Measurements from ENCODE around the gene ARHGAP8.
A peak's percentile ranks its signal among the peaks of the same experiment; 100 is the strongest.
"Not testable (repeated sequence)": the region's sequence is repeated elsewhere in the genome, so short reads cannot be mapped to it uniquely, and the experiment has no call there.

The ARHGAP8 gene

DNA sequence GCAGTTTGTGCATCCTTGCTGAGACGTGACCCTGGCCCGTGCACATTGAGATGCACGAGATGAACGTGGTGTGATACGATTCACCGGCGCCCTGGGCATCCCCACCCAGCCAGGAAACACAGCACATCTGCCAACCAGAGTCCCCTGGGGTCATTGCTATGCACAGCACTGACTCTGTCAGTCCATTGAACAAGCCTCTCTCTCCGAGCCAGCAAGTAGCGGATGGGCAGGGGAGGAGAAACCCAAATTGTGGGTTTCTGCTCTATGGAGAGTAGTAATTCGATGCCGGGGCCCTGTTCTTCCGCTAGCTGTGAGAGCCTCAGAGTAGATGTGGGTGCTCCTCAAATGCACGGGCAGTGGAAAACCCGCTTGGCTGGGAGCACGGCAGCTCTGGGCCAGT lies 85.1 kb downstream of the ARHGAP8 start:
- DNase-seq, result no peak

DNA sequence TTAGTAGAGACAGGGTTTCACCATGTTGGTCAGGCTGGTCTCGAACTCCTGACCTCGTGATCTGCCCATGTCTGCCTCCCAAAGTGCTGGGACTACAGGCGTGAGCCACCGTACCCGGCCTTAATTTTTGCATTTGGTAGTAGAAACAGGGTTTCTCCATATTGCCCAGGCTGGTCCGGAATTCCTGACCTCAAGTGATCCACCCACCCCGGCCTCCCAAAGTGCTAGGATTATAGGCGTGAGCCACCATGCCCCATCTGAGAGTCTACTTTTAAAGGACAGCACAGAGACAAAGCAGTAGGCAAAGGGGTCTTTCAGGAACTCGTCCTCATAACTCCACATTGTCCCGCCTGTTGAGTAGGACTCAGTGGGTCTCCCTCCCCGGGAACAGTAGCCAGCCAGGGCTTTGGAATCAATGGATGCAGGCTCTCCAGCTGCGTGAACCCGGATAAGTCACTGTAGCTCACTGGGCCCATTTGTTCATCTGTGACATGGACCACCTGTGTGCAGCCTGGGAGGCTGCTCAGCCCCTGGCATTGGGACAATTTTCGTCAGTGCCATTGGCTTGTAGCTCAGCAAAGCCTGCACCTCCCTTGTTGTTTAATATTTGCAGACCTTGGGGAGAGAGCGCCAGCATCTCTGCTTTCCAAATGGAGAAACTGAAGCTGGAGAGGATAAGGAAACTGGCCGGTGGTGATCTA lies 86.1 kb downstream of the ARHGAP8 start:
- DNase-seq, result no peak

DNA sequence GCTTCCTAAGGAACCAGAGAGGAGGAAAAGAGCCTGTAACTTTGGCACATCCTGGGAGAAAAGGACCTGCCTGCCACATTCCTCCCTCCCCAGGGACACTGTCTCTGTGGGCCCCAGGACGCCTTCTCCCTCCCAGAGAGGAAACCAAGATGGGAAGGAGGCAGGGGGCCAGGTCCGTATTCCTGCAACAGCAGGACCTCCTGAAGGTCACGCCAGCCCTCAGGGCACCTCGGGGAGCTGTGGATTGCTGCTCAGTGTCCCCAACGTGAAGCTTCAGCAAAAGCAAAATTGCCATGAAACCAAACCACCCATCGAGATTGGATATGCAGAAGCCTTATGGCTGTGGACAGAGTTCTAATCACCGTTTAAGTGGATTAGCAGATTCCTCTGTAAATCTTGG lies 86.7 kb downstream of the ARHGAP8 start:
- DNase-seq, result peak; percentile 82

DNA sequence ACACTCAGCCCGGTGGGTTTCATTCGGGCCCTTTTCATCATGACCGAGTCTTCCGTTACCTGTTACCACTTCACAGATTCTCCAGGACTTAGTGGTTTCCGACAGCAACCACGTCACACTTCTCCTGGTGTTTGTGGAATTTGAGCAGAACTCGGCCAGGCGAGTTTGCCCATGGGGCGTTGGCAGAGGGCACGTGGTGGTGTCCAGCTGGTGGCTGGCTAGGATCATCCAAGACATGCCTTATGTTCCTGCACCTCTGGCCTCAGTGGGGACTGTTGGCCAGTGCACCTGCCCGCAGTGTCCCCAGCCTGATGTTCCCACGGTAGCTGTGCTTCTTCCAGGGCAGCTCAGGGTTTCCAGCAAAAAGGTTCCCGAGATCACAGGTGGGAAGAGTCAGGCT lies 87.3 kb downstream of the ARHGAP8 start:
- no peak for DNase-seq

DNA sequence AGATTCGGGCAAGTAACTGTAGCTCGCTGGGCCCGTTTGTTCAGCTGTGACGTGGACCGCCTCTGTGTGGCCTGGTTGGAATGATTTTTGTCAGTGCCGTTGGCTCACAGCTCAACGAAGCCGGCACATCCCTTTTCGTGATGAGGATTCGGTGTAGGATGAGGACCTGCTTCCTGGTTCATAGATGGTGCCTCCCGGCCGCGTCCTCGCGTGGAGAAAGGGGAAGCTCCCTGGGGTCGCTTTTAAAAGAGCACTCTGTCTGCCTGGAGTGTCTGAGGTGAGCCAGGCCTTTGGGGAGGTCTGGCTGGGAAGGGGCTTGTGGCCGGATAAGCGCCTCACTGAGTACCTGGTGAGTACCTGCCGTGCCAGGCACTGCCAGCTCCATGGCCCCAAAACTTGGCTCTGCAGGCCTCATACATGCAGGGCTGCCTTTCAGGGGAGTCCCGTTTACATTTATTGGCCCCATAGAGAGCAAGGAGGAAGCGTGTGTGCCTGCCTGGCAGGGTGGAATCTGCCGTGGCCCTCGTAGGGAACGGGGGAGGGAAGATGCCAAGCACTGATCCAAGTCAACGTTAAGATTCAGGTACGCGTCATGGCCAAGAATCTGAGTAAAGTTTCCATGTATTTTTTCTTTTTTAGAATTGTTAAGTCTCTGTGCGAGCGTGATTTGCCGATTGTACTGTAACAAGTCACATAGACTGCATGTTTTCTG lies 88.4 kb downstream of the ARHGAP8 start:
- DNase-seq, result no peak

DNA sequence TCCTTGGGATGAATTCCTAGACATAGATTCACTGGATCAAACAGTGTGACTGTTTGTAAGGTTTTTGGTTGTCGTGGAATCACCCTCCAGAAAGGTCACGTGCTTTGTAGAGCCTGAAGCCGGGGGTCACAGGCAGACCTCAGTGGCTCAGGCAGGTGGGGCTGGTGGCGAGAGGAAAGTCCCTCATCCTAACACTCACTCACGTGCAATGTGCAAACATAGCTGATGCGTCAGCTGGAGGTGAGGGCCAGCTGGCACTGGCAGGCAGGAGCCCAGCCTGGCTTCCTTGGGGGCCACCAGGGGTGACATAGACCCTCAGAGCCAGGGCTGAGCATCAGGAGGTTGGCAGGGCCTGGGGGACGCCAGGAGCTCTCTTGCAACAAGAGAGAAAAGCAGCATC lies 90.0 kb downstream of the ARHGAP8 start:
- DNase-seq, result no peak

DNA sequence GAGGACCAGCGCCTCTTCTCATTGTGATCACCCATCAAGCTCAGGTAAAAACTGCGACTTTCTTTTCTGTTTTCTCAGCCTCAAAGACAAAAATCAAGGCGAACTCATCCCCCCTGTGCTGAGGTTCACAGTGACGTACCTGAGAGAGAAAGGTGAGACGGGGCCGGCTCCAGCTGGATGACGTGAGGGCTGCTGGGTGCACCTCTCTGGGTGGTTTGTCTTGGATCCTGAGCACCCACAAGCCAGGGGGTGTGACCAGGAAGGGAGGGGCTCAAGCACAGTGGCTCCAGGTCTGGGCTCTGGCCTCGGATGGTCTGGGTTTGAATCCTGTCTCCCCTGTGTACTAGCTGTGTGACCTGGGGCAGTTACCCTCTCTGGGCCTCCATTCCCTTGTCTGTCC lies 92.8 kb downstream of the ARHGAP8 start:
- DNase-seq, result no peak

DNA sequence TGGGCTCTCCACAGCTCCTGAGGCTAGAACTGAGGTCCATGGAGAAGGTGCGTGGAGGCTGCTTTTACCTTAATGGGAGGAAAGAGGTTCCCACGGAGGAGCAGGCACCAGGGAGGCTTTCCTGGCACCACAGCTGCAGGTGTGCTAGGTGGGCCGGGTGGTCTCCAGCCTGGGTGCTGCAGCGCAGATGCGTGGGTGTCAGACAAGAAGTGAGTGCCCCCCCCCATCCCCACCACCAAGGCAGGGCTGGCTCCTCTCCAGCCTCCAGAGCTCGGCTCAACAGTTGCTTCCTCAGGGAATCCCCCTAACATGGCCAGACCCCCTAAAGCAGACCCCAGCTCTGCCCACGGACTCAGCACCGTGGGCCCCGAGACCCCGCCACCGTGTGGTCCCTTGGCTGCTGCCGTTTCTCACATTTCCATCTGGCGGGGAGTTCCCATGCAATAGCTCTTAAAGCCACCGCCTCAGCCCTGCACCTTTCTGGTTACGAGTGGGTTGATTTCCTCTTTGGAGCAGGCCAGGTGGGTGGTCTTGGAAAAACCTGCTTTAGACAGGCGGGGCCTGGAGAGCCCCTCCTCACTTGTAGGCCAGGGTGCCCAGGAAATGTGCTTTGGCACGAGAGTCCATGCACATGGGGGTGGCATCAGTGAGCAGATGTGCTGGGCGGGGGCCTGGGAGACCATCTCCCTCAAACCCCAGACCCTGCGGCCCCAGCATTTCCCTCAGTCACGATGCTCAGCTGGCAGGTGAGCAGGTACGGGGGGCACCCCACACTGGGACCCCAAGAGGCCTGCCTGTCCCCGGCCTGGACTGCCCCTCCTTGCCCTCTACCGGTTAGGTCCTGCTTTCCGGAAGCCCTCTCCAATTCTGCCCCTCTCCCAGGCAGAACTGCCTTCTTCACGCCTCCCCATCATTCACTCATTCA lies 93.7 kb downstream of the ARHGAP8 start:
- no peak for DNase-seq

DNA sequence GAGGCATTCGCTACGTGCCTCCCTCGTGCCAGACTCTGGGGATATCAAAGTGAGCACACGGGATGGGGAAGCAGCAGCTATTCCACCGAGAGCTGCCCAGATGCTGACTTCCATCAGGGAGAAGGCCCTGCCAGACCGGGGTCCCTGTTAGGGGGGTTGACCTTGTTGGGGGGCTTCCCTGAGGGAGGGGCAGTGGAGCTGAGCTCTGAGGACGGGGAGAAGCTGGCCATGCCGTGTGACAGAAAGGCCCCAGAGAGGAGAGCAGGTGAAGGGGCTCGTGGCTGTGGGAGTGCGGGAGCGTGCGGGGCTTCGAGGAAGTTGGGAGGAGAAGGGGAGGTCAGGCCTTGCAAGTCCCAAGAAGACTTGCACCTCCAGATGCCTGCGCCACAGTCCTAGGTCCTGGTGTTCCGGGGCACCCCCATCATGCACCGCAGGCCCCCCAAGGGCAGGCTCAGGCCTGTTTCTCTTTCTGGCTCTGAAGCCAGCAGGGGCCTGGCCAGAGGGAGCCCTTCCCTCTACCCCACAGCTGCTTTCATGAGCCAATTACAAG lies 94.4 kb downstream of the ARHGAP8 start:
- DNase-seq, result no peak

DNA sequence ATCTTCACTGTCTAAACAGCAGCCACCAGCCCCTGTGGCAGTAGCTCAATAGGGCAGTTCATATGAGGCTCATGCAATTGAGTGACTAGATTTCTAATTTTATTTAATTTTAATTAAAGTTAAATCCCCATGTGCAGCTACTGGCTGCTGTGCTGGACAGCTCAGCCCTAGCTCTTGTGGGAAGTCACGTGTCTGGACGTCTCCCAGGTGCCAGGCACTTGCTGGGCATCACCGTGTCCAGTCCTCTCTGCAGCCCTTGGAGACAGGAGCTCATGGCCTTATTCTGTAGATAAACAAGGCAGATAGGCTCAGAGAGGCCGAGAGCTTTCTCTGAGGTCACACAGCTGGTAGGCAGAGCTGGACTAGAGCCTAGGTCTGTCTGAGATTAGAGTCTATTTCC lies 95.0 kb downstream of the ARHGAP8 start:
- DNase-seq, result no peak

DNA sequence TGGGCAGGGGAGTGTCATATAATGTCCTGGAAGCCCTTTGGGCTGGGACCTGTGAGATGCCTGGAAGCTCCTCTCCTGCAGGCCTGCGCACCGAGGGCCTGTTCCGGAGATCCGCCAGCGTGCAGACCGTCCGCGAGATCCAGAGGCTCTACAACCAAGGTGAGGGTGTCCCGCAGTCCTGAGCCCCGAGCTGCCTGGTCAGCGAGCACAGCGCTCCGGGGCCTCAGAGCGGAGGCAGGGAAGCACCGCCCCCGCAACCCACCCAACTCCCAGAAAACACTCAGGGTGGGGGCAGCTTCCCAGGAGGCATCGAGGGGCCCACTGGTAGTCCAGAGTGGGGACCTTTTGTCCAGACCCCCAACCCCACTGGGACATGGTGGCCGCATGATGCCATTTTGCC lies 95.5 kb downstream of the ARHGAP8 start:
- no peak for DNase-seq

DNA sequence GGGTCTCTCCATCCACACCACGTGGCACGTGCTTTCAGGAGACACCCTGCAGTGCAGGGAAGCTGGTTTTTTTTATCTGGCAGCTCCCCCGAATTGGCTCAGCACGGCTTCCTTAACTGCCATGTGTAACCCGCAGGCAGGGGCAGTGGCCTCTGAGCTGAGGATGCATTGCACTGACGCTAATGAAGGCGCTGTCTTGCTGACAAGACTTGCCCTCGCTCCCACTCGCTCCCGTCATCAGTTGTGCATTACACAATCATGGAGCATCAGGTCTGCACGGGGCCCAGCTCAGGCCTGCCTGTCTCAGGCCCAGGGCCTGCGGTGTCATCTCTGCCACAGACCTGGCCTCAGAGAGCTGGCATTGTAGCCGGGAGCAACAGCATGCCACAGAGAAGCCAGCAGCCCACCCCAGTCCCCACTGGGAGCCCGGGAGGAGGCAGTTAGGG lies 95.9 kb downstream of the ARHGAP8 start:
- DNase-seq, result no peak

DNA sequence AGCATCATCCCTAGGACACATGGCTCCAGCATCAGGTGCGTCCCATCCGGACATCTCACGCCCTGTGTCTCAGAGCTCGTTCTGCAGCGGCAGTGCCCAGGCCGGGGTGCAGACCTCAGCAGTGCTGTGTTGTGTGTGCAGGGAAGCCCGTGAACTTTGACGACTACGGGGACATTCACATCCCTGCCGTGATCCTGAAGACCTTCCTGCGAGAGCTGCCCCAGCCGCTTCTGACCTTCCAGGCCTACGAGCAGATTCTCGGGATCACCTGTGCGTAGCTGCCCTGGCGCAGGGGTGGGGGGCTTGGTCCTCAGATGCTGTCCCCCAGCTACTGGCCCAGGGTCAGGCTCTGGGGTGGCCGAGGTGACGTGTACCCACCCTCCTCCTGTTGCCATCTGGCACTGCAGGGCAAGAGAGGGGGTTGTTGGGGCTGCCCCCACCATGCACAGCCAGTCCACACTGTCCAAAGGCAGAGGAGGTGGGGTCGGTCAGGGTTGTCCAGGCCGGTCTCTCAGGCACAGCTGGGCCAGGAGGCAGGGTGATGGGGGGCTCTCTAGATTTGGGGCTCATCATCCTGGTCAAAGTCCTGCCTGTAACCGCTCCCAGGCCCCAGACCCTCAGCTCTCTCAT lies 96.5 kb downstream of the ARHGAP8 start:
- DNase-seq, result no peak

DNA sequence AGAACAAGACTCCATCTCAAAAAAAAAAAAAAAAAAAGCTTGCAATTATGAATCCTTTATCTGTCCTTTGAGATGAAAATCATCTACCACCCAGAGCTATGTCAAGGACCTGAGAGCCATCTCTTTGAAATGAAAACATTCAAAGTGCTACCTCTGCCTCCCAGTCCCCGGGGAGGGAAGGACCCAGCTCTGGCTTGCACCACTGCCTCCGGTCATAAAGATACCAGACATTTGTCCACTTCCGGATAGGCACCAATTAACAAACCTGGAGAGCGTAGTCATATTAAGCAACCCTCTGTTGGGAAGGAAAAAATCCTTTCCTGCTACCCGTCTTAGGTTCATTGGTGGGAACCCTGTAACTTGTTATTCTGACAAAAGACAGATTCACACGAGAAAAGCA lies 98.6 kb downstream of the ARHGAP8 start:
- DNase-seq, result no peak

DNA sequence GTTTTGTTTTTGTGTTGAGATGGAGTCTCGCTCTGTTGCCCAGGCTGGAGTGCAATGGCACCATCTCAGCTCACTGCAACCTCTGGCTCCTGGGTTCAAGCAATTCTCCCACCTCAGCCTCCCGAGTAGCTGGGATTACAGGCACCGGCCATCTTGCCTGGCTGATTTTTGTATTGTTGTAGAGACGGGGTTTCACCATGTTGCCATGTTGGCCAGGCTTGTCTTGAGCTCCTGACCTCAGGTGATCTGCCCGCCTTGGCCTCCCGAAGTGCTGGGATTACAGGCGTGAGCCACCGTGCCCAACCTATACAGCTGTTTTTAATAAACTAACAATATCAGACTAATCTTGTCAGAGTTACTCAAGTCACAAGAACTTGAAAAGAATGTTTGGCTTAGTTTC lies 102.3 kb downstream of the ARHGAP8 start:
- DNase-seq, result not testable (repeated sequence)

DNA sequence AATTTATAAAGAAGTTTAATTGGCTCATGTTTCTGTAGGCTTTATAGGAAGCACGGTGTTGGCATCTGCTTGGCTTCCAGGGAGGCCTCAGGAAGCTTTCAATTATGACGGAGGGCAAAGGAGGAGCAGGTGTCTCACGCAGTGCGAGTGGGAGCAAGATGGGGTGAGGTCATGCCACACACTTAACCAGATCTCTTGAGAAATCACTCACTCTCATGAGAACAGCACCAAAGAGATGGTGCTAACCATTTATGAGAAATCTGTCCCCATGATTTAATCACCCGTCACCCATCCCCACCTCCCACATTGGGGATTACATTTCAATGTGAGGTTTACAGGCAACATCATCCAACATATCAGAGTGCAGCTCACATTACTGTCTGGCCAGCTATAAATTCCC lies 103.5 kb downstream of the ARHGAP8 start:
- no peak for DNase-seq

DNA sequence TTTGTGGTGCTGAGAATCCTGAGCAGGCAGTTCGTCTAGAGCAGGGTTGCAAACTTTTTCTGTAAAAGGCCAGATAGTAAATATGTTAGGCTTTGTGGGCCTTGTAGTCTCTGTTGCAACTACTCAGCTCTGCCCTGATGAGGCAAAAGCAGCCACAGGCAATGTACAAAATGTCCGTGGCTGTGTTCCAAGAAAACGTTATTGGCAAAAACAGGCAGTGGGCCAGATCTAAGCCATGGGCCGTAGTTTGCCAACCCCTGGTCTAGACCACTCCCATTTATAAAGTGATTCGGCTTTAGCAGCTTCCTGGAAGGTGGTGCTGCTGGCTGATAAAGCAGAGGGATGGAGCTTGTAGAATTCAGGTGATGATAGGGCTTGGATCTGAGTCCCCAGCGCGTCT lies 106.4 kb downstream of the ARHGAP8 start:
- not testable (repeated sequence) for DNase-seq

DNA sequence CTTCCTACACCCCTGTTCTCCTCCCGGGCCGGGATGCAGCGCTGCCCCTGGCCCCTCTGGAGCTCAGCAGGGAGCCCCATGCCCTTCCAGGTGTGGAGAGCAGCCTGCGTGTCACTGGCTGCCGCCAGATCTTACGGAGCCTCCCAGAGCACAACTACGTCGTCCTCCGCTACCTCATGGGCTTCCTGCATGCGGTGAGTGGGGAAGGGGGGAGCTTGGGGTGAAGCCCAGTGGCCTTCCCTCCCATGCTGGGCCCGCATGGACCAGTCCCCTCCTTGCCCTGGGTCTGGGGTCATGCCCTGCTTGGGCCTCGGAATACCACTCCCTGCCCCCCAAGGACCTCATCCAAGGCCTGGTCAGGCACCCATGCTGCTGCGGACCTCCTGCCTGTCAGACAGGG lies 107.3 kb downstream of the ARHGAP8 start:
- no peak for DNase-seq

DNA sequence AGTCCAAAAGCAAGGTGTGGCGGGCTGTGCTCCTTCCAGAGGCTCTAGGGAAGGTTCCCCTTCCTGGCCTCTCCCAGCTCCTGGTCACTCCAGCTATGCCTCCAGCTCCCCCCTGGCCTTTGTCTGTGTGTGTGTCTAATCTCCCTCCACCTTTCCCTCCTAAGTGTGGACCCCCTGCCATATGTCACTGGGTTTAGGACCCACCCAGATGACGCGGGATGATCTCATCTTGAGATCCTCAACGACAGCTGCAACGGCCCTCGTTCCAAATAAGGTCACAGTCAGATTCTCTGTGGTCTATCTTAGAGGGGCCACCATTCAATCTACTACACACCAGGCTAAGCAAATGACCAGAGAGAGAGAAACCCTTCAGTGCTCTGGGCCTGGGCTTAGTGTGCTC lies 107.9 kb downstream of the ARHGAP8 start:
- DNase-seq, result peak; percentile 85

DNA sequence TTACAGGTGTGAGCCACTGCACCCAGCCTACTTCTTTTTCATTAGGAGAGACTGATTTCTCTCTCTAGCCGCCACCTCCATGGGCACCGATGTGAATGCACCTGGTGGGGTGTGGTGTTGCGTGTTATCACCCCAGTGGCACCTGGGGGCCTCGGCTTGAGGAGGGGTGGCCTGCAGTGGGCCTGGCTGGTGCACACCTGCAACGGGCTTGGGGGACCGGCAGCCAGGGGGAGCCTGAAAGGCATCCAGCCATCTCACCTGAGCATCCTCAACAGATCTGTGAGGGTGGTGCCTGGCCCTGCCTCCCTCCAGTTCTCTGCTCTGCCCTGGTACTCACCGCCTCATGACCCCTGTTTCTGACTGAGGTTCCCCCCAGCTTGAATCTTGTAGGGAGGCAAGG lies 108.9 kb downstream of the ARHGAP8 start:
- no peak for DNase-seq

DNA sequence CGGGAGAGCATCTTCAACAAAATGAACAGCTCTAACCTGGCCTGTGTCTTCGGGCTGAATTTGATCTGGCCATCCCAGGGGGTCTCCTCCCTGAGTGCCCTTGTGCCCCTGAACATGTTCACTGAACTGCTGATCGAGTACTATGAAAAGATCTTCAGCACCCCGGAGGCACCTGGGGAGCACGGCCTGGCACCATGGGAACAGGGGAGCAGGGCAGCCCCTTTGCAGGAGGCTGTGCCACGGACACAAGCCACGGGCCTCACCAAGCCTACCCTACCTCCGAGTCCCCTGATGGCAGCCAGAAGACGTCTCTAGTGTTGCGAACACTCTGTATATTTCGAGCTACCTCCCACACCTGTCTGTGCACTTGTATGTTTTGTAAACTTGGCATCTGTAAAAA lies 109.9 kb downstream of the ARHGAP8 start:
- no peak for DNase-seq

DNA sequence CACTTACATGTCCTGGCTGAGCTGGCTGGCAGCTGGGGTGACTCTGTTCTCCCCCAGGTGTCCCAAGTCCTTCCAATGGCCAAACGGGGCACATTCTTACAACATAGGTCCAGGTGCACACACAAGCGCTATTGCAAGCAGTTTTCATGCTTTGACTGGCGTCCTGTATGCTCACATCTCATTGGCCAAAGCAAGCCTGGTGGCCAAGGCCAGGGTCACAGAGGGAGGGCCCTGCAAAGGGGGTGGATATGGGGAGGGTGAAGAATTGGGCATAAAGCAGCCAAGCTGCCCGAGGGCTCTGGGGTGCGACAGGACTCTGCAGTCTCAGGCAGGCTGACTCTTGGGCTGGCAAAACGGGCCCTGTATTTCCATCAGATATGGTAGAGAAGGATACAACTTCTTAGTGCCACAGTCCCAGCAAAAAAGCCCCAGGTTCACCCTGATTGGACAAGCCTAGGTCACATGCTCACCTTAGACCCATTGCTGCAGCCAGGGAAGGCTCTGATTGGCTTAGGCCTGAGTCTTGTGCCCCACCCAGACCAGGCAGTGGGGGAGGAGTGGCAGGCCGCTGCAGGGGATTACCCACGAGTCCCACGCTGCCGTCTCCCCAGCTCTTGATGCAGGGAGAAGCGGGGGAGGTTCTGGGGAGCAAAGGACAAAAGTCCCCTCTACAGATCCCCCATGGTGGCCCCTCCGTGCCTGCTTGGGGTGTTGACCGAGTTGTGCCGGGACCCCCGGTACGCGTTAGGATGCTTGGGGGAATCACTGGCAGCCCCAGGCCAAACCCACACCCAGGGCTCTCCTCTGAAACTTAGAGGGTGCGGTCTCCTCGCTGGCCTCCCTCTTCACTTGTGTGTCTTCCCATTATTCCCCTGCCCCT lies 110.8 kb downstream of the ARHGAP8 start:
- DNase-seq, result peak; percentile 91

Data from NCI-H82 (cell line).